ENCODE results near the gene RAB11FIP2.

Gene RAB11FIP2

GRCh38 chr10:118033905-118034304 is 12.8 kb downstream of the RAB11FIP2 start:
- DNase-seq = no peak

GRCh38 chr10:118032564-118032963 is 14.2 kb downstream of the RAB11FIP2 start:
- DNase-seq = no peak

GRCh38 chr10:118031351-118032075 is 15.2 kb downstream of the RAB11FIP2 start:
- no peak for DNase-seq

- no peak for DNase-seq
Measured at GRCh38 chr10:118028619-118029018, 18.1 kb downstream of the RAB11FIP2 start.

GRCh38 chr10:118027397-118027796 is 19.3 kb downstream of the RAB11FIP2 start:
- no peak for DNase-seq

GRCh38 chr10:118026936-118027335 is 19.8 kb downstream of the RAB11FIP2 start:
- no peak for DNase-seq

- no peak for DNase-seq
Measured at GRCh38 chr10:118020365-118020764, 26.4 kb downstream of the RAB11FIP2 start.

- DNase-seq = no peak
Measured at GRCh38 chr10:118017850-118018249, 28.9 kb downstream of the RAB11FIP2 start.

GRCh38 chr10:118017071-118017740 is 29.5 kb downstream of the RAB11FIP2 start:
- no peak for DNase-seq

GRCh38 chr10:118012952-118013525 is 33.7 kb downstream of the RAB11FIP2 start:
- DNase-seq = no peak

GRCh38 chr10:118007773-118008172 is 39.0 kb downstream of the RAB11FIP2 start:
- no peak for DNase-seq

- no peak for DNase-seq
Measured at GRCh38 chr10:118003126-118003525, 43.6 kb downstream of the RAB11FIP2 start.

GRCh38 chr10:118002581-118002980 is 44.2 kb downstream of the RAB11FIP2 start:
- DNase-seq = no peak

- DNase-seq = no peak
Measured at GRCh38 chr10:117997673-117998072, 49.1 kb downstream of the RAB11FIP2 start.

GRCh38 chr10:117996709-117997108 is 50.0 kb downstream of the RAB11FIP2 start:
- DNase-seq = no peak

GRCh38 chr10:117994771-117995170 is 52.0 kb downstream of the RAB11FIP2 start:
- no peak for DNase-seq

- DNase-seq = no peak
Measured at GRCh38 chr10:117993166-117993565, 53.6 kb downstream of the RAB11FIP2 start.

GRCh38 chr10:117991701-117992100 is 55.0 kb downstream of the RAB11FIP2 start:
- DNase-seq = no peak

GRCh38 chr10:117989962-117990361 is 56.8 kb downstream of the RAB11FIP2 start:
- DNase-seq = no peak

GRCh38 chr10:117988814-117989213 is 57.9 kb downstream of the RAB11FIP2 start:
- no peak for DNase-seq

- DNase-seq = no peak
Measured at GRCh38 chr10:117987244-117987909, 59.4 kb downstream of the RAB11FIP2 start.

GRCh38 chr10:117983961-117984360 is 62.8 kb downstream of the RAB11FIP2 start:
- no peak for DNase-seq

All from NCI-H2029 (cell line).